ENCODE data around the gene HSBP1L1. TPM values are rescaled to one million over a fixed set of nuclear protein-coding genes. Genes with fewer than 3 reads are reported as not detected.

Gene HSBP1L1
- total RNA-seq, 4 donors from 2014 or later, result 18.0 to 35.4 (median 29.7) TPM

- Histone ChIP-seq H3K27ac (no peak overlapping the region), H3K4me3 (no peak overlapping the region), H3K36me3 (peaks cover 0 to 41% (median 0%) of the 10 kb centered on the region in 3 donors), H3K9me3 (peaks cover 0 to 71% (median 3%) of the 10 kb centered on the region in 4 donors), H3K4me1 (no peaks in the 10 kb centered on the region), H3K27me3 (no peaks in the 10 kb centered on the region)
- no peak for DNase-seq (ENCODE audit: low spot score in 2 of 2)
- 96 to 98% methylated on average over 20 of the region's 20 CpGs for WGBS, 2 donors
- no peak for TF ChIP-seq CTCF (IDR thresholded peaks at IDR 0.05)
- TF ChIP-seq POLR2A (IDR thresholded peaks at IDR 0.05), result no peak
- TF ChIP-seq EP300 (IDR thresholded peaks at IDR 0.05), result no peak
These were observed 48.3 kb downstream of the HSBP1L1 start for GRCh38 chr18:80012714-80013113.

Other genes with a start within 250 kb of the HSBP1L1 start
- gene KCNG2, start 166.7 kb upstream of the HSBP1L1 start, total RNA-seq, result under 1 TPM in 3 of 4 donors, not detected in 1; 0.60 to 0.84 (median 0.78) TPM
- gene SLC66A2, start 13.0 kb upstream of the HSBP1L1 start, total RNA-seq, result 100 to 1,000 TPM; 112 to 361 (median 222) TPM
- gene TXNL4A, start 23.9 kb downstream of the HSBP1L1 start, total RNA-seq, result 10 to 100 TPM; 19.0 to 34.9 (median 32.5) TPM
- 10 to 100 TPM; 33.3 to 36.1 (median 33.6) TPM for gene RBFA, start 69.8 kb downstream of the HSBP1L1 start, total RNA-seq
- 10 to 100 TPM; 16.5 to 21.8 (median 16.8) TPM for gene ADNP2, start 144.6 kb downstream of the HSBP1L1 start, total RNA-seq